ENCODE measurements around the gene SLC30A9. TPM values are rescaled to one million over a fixed set of nuclear protein-coding genes. Genes with fewer than 3 reads are reported as not detected.

SLC30A9 gene
- total and polyA plus RNA-seq, 2 of the 13 experiments (the other 11 are each of a cell fraction or from before 2014, with no cell fraction given), result 27.5 to 72.8 TPM

DNA sequence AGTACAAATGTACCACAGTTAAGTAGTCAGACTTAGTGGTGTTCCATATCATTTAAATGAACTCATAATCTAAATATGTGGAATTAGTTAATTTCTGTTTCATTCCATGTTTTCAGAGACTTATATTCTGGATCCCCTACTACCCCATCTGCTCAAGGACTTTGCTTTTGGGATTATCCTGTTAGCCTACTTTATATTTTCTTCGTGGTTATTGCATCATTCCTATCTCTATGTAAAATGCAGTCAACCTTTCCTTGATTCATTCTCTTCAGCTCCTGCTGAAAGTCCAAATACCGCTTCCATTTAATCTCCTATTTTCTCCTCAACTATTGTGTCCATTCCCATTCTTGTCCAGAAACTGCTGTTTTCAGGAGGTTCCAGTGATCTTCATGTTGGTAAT lies 25.1 kb downstream of the SLC30A9 start:
- no peak overlapping the region for H3K9ac ChIP-seq (ENCODE audit: insufficient read depth, low read depth, low read length)
- no peak overlapping the region for H2AFZ ChIP-seq (ENCODE audit: low read length)
- TF ChIP-seq, protein P1, sequence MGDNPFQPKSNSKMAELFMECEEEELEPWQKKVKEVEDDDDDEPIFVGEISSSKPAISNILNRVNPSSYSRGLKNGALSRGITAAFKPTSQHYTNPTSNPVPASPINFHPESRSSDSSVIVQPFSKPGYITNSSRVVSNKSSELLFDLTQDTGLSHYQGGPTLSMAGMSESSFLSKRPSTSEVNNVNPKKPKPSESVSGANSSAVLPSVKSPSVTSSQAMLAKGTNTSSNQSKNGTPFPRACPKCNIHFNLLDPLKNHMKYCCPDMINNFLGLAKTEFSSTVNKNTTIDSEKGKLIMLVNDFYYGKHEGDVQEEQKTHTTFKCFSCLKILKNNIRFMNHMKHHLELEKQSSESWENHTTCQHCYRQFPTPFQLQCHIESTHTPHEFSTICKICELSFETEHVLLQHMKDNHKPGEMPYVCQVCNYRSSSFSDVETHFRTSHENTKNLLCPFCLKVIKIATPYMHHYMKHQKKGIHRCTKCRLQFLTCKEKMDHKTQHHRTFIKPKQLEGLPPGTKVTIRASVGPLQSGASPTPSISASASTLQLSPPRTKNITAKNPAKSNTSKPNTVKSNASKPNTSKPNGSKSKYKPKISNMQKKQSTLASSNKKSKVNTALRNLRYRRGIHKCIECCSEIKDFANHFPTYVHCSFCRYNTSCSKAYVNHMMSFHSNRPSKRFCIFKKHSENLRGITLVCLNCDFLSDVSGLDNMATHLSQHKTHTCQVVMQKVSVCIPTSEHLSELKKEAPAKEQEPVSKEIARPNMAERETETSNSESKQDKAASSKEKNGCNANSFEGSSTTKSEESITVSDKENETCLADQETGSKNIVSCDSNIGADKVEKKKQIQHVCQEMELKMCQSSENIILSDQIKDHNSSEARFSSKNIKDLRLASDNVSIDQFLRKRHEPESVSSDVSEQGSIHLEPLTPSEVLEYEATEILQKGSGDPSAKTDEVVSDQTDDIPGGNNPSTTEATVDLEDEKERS (CRISPR knock-in tag; IDR thresholded peaks at IDR 0.05), result no peak
- peak; percentile 7; the same call in 1 of the 2 replicates for TF ChIP-seq CEBPB (IDR thresholded peaks at IDR 0.05; ENCODE audit: borderline replicate concordance, low read depth, low read length)
- TF ChIP-seq U2AF2 (IDR thresholded peaks at IDR 0.05; ENCODE audit: low read depth, low read length), result no peak
- TF ChIP-seq ATF7 (IDR thresholded peaks at IDR 0.05), result peak; percentile 54; the same call in 1 of the 2 replicates
- TF ChIP-seq ATF7 (CRISPR knock-in tag; IDR thresholded peaks at IDR 0.05), result no peak
- no peak for TF ChIP-seq RAD21 (CRISPR knock-in tag; IDR thresholded peaks at IDR 0.05)
- TF ChIP-seq ZNF839 (CRISPR knock-in tag; IDR thresholded peaks at IDR 0.05; ENCODE audit: borderline replicate concordance), result no peak
- TF ChIP-seq SNRNP70 (IDR thresholded peaks at IDR 0.05; ENCODE audit: low read depth, low read length), result no peak
- TF ChIP-seq, protein P2, sequence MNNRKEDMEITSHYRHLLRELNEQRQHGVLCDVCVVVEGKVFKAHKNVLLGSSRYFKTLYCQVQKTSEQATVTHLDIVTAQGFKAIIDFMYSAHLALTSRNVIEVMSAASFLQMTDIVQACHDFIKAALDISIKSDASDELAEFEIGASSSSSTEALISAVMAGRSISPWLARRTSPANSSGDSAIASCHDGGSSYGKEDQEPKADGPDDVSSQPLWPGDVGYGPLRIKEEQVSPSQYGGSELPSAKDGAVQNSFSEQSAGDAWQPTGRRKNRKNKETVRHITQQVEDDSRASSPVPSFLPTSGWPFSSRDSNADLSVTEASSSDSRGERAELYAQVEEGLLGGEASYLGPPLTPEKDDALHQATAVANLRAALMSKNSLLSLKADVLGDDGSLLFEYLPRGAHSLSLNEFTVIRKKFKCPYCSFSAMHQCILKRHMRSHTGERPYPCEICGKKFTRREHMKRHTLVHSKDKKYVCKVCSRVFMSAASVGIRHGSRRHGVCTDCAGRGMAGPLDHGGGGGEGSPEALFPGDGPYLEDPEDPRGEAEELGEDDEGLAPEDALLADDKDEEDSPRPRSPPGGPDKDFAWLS (CRISPR knock-in tag; IDR thresholded peaks at IDR 0.05; ENCODE audit: borderline replicate concordance), result no peak
- no peak for TF ChIP-seq ZKSCAN5 (CRISPR knock-in tag; IDR thresholded peaks at IDR 0.05)
- TF ChIP-seq ARNT2 (CRISPR knock-in tag; IDR thresholded peaks at IDR 0.05; ENCODE audit: low read depth), result no peak
- BruUV-seq (replicated peaks), result no TSS peak
- WGBS (ENCODE audit: low lambda C conversion rate), result 75% methylated on average over 2 of the region's 2 CpGs
- FAIRE-seq (no peak), ATAC-seq (no peak), DNase-seq (ENCODE audit: low spot score) (no peak)
- in situ Hi-C loops (cut with HindIII; ENCODE audit: extremely low pct_ligation_motif_present, low pct_unique_long_range_greater_than_20kb) (no loop called here), intact Hi-C loops (cut with micrococcal nuclease; ENCODE audit: unreplicated experiment) (no loop called here)
- CTCF ChIA-PET (ENCODE audit: low intra/inter-chr PET ratio, low total read pairs), result interaction anchor here (0.6 kb wide), 1 partner anchor 10 kb away, joined by 3 read pairs; no protein-coding TSS in a partner anchor
- no peaks in the 10 kb centered on the region for H3K9me3 ChIP-seq (ENCODE audit: low read length)
- H3K4me1 ChIP-seq (ENCODE audit: insufficient read depth, low read length), result no peaks in the 10 kb centered on the region
- H3K4me2 ChIP-seq (ENCODE audit: low read depth, low read length), result no peak overlapping the region
- H3K4me3 ChIP-seq (replicated peaks in 1 of 3; ENCODE audit: insufficient read depth in 1 of 3, low read depth in 2 of 3, low read length in 3 of 3), result no peak overlapping the region
- H3K27ac ChIP-seq (ENCODE audit: extremely low read length, insufficient read depth, low read length), result no peak overlapping the region
- POLR2A ChIA-PET, result no interaction called here
- no peaks in the 10 kb centered on the region for H4K20me1 ChIP-seq (ENCODE audit: insufficient read depth, low read length)
- no peaks in the 10 kb centered on the region for H3K27me3 ChIP-seq (ENCODE audit: control insufficient read depth in 1 of 2, insufficient read depth in 2 of 2, low read length in 2 of 2)
- peaks cover 0 to 6% of the 10 kb centered on the region in 2 experiments; a peak in 1 of 5 replicates for H3K36me3 ChIP-seq (replicated peaks in 1 of 2; ENCODE audit: control insufficient read depth in 1 of 2, insufficient read depth in 2 of 2, low read length in 2 of 2)
- H3K79me2 ChIP-seq (ENCODE audit: insufficient read depth, low read length), result no peaks in the 10 kb centered on the region

Measured in HepG2 (cell line).